Thoracic aorta (tissue), 2 donors: ENCODE results near the gene KCND3. TPM values are rescaled to one million over a fixed set of nuclear protein-coding genes. Genes with fewer than 3 reads are reported as not detected.

Experiments used
- ATAC-seq: fragments of 150-250 bp; one replicate; pipeline ENCODE4 v1.8.0; 2017; ENCODE audit warnings: low read depth; ENCODE audit not compliant: insufficient number of reproducible peaks, low FRiP score
- DNase-seq: peaks from one replicate; pipeline ENCODE4 v3.0.0-alpha.2; 2020; ENCODE audit warnings: low spot score
- H3K27ac ChIP-seq, 2 donors: fragments of 200-600 bp; sonication (generic); 1 replicate in 1 of 2; 2 replicates in 1 of 2; pipeline ENCODE4 v1.5.1; 2016; ENCODE audit warnings: mild to moderate bottlenecking in 2 of 2, moderate library complexity in 2 of 2
- H3K27me3 ChIP-seq: fragments of 200-600 bp; sonication (generic); replicated peaks from 2 replicates; pipeline ENCODE4 v1.6.0; 2016; ENCODE audit warnings: mild to moderate bottlenecking; ENCODE audit not compliant: insufficient read depth
- H3K36me3 ChIP-seq: fragments of 200-600 bp; sonication (generic); one replicate; pipeline ENCODE4 v1.5.1; 2016
- H3K4me1 ChIP-seq, 2 donors: fragments of 200-600 bp; sonication (generic); 1 replicate in 1 of 2; 2 replicates in 1 of 2; pipeline versions ENCODE4 v1.5.1 to v1.6.0; 2016; ENCODE audit warnings: low read depth in 2 of 2, mild to moderate bottlenecking in 1 of 2; ENCODE audit not compliant: control insufficient read depth in 1 of 2
- H3K4me3 ChIP-seq: fragments of 200-600 bp; sonication (generic); 2 replicates; pipeline ENCODE4 v1.5.1; 2016; ENCODE audit warnings: mild to moderate bottlenecking
- H3K9me3 ChIP-seq: fragments of 200-600 bp; sonication (generic); 2 replicates; pipeline ENCODE4 v1.5.1; 2016
- CTCF ChIP-seq: fragments of 200-600 bp; sonication (generic); IDR thresholded peaks from one replicate; pipeline ENCODE4 v1.5.1; 2019; ENCODE audit warnings: antibody characterized with exemption
- total RNA-seq, 2 donors: library from RNA; depleted of rRNA; stranded (reverse); fragments of >200 nt; gene quantifications; one replicate each; pipeline versions ENCODE4 v1.1.0 to v1.2.3, GENCODE V29; 2016

The KCND3 gene
- total RNA-seq, 2 donors from 2014 or later: 12.3 to 16.6 TPM

GRCh38 chr1:111846842-111847241 is 142.6 kb downstream of the KCND3 start:
- TF ChIP-seq CTCF: no peak
- Histone ChIP-seq H3K36me3 (no peaks in the 10 kb centered on the region), H3K4me3 (no peak overlapping the region), H3K4me1 (no peaks in the 10 kb centered on the region), H3K27ac (no peak overlapping the region), H3K9me3 (no peaks in the 10 kb centered on the region), H3K27me3 (no peaks in the 10 kb centered on the region)
- DNase-seq (no peak), ATAC-seq (no peak)

GRCh38 chr1:111843177-111843576 is 146.3 kb downstream of the KCND3 start:
- H3K4me3 ChIP-seq: no peak overlapping the region
- no peak for DNase-seq
- H3K4me1 ChIP-seq: no peaks in the 10 kb centered on the region
- H3K27ac ChIP-seq: no peak overlapping the region
- no peaks in the 10 kb centered on the region for H3K9me3 ChIP-seq
- no peaks in the 10 kb centered on the region for H3K36me3 ChIP-seq
- TF ChIP-seq CTCF: no peak
- H3K27me3 ChIP-seq: no peaks in the 10 kb centered on the region
- ATAC-seq: no peak

GRCh38 chr1:111842411-111842810 is 147.1 kb downstream of the KCND3 start:
- no peak for TF ChIP-seq CTCF
- Histone ChIP-seq H3K4me1 (no peaks in the 10 kb centered on the region), H3K9me3 (no peaks in the 10 kb centered on the region), H3K36me3 (no peaks in the 10 kb centered on the region), H3K4me3 (no peak overlapping the region), H3K27me3 (no peaks in the 10 kb centered on the region), H3K27ac (no peak overlapping the region)
- ATAC-seq (no peak), DNase-seq (no peak)

GRCh38 chr1:111841746-111842145 is 147.7 kb downstream of the KCND3 start:
- ATAC-seq: no peak

GRCh38 chr1:111841189-111841588 is 148.3 kb downstream of the KCND3 start:
- H3K27me3 ChIP-seq: no peaks in the 10 kb centered on the region
- DNase-seq: no peak

More at GRCh38 chr1:111841746-111842145, 147.7 kb downstream of the KCND3 start:
- DNase-seq: no peak
- no peaks in the 10 kb centered on the region for H3K27me3 ChIP-seq
- TF ChIP-seq CTCF: no peak
- H3K27ac ChIP-seq: no peak overlapping the region
- no peak overlapping the region for H3K4me3 ChIP-seq
- no peaks in the 10 kb centered on the region for H3K4me1 ChIP-seq
- no peaks in the 10 kb centered on the region for H3K9me3 ChIP-seq
- no peaks in the 10 kb centered on the region for H3K36me3 ChIP-seq

More at GRCh38 chr1:111841189-111841588, 148.3 kb downstream of the KCND3 start:
- no peak overlapping the region for H3K27ac ChIP-seq
- no peaks in the 10 kb centered on the region for H3K4me1 ChIP-seq
- H3K9me3 ChIP-seq: no peaks in the 10 kb centered on the region
- no peak for TF ChIP-seq CTCF
- ATAC-seq: no peak
- no peak overlapping the region for H3K4me3 ChIP-seq
- no peaks in the 10 kb centered on the region for H3K36me3 ChIP-seq
